ENCODE results near the gene TRIM52. TPM values are rescaled to one million over a fixed set of nuclear protein-coding genes. Genes with fewer than 3 reads are reported as not detected.

Gene TRIM52
- total RNA-seq, 1 donor from 2014 or later, result 12.8 TPM

DNA sequence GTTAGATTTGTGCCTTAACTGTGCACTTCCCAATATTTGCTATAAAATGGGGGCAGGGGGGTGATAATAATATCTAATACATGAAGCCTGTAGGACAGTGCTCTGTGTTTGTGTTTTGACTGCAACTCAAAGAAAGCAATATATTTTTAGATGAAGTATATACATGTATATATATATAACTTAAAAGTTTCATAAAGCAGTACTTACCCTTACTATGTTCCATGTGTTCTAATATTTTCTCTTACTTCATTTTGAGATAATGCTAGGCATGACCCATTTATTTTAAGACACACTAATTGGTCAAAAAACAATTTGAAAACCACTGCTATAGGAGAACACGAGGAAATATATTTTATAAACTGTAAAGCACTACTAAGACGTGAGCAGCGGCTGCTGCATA lies 2.4 kb downstream of the TRIM52 start:
- DNase-seq (ENCODE audit: low spot score in 2 of 2, unreplicated experiment in 2 of 2), result no peak
- Mint-ChIP-seq H3K9me3 (no peaks in the 10 kb centered on the region), H3K27me3 (ENCODE audit: low read depth) (no peaks in the 10 kb centered on the region), H3K4me3 (peak overlapping the region; percentile 100), H3K27ac (no peak overlapping the region), H3K4me1 (peaks cover 42% of the 10 kb centered on the region), H3K36me3 (peaks cover 11% of the 10 kb centered on the region)
- no peak for TF ChIP-seq CTCF (IDR thresholded peaks at IDR 0.05; ENCODE audit: unreplicated experiment)

GRCh38 chr5:181255836-181256578 lies 4.9 kb downstream of the TRIM52 start:
- Mint-ChIP-seq H3K4me1 (peaks cover 47% of the 10 kb centered on the region), H3K27ac (peak overlapping the region; percentile 66), H3K4me3 (no peak overlapping the region), H3K9me3 (no peaks in the 10 kb centered on the region), H3K27me3 (ENCODE audit: low read depth) (no peaks in the 10 kb centered on the region), H3K36me3 (peaks cover 8% of the 10 kb centered on the region)
- TF ChIP-seq CTCF (IDR thresholded peaks at IDR 0.05; ENCODE audit: unreplicated experiment), result no peak
- DNase-seq (ENCODE audit: low spot score in 2 of 2, unreplicated experiment in 2 of 2), result no peak

DNA sequence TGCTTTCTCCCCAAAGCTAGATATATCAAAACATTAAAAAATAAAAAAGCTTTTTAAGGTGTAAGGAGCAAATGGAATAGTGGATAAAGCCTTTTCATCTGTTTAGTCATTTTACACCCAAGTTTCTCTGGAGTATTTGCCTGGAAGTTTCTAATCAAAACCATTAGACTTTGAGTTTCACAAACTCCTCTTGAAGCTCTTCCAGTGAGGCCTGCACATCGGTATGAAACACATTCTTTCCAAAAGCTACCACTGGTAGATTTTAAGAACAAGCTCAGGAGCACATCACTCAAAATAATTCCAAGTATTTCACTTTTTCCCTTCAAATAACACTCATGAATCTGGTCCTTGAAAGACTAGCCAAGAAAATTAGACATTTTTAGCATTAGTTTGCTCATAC lies 5.7 kb downstream of the TRIM52 start:
- DNase-seq (ENCODE audit: low spot score in 2 of 2, unreplicated experiment in 2 of 2), result no peak
- no peak for TF ChIP-seq CTCF (IDR thresholded peaks at IDR 0.05; ENCODE audit: unreplicated experiment)
- no peak overlapping the region for H3K4me3 Mint-ChIP-seq
- no peaks in the 10 kb centered on the region for H3K9me3 Mint-ChIP-seq
- H3K27me3 Mint-ChIP-seq (ENCODE audit: low read depth), result no peaks in the 10 kb centered on the region
- H3K36me3 Mint-ChIP-seq, result peaks cover 8% of the 10 kb centered on the region
- no peak overlapping the region for H3K27ac Mint-ChIP-seq
- peaks cover 40% of the 10 kb centered on the region for H3K4me1 Mint-ChIP-seq

DNA sequence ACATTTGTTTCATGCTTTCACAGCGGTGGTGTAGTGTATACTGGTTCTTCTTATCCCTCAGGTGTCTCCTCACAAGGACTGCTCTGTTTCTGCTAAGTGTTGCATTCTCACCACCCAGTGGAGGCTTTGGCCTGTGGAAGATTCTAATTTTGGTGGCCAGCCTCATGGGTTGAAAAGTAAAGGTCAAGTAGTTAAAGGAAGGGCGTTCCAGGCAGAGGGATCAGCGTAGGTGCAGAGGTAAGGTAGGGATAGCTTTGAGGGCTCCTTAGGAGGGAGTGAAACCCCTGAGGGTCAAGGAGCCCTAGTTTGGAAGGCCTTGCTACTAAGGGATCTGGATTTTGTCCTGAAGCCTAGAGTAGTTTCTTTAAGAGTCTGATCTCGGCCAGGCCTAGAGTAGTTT lies 12.7 kb downstream of the TRIM52 start:
- TF ChIP-seq CTCF (IDR thresholded peaks at IDR 0.05; ENCODE audit: unreplicated experiment), result no peak
- no peaks in the 10 kb centered on the region for H3K27me3 Mint-ChIP-seq (ENCODE audit: low read depth)
- peak overlapping the region; percentile 90 for H3K4me3 Mint-ChIP-seq
- peaks cover 40% of the 10 kb centered on the region for H3K4me1 Mint-ChIP-seq
- H3K36me3 Mint-ChIP-seq, result no peaks in the 10 kb centered on the region
- no peaks in the 10 kb centered on the region for H3K9me3 Mint-ChIP-seq
- H3K27ac Mint-ChIP-seq, result peak overlapping the region; percentile 96
- DNase-seq (ENCODE audit: low spot score in 2 of 2, unreplicated experiment in 2 of 2), result no peak

DNA sequence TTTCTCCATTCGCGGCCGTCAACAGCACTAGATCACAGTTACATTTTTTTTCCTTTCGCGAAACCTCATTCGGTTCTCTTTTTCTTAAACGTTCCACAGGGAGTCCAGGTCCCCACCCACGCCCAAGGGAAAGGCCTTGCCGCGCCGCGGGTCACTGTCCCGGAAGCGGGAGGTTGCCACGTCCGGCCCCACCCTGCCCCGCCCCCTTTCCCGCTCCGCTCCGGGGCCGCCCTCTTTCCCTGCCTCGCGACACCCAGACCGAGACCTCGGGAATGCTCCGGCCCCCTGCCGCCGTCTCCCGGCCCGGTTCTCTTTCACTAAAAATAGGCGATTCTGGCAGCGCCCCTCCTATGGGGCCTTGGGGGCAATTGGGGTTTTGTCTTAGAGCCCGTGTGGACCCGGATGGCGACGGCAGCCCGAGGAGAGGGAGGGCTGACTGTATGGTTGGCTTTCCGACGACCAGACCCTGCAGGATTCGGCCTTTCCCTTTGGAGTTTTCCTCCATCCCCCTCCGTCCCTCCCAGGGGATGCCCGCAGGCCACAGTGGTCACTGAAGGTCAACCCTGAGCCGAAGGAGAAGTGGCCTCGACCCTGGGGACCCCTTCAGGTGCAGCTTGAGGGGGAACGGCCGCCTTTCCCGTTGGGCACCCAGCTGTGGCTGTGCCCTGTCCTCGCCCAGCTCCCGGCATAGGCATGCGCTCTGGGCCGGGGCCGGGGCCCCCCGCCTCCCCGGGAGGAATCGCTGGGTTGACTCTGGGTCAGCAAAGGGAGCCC lies 14.5 kb downstream of the TRIM52 start:
- TF ChIP-seq CTCF (IDR thresholded peaks at IDR 0.05; ENCODE audit: unreplicated experiment), result no peak
- Mint-ChIP-seq H3K9me3 (no peaks in the 10 kb centered on the region), H3K27ac (peak overlapping the region; percentile 99), H3K4me3 (peak overlapping the region; percentile 90), H3K27me3 (ENCODE audit: low read depth) (no peaks in the 10 kb centered on the region), H3K4me1 (peaks cover 49% of the 10 kb centered on the region), H3K36me3 (peaks cover 11% of the 10 kb centered on the region)
- peak; percentile 70 to 85 for DNase-seq (ENCODE audit: low spot score in 2 of 2, unreplicated experiment in 2 of 2)

All from mesothelial cell of epicardium (in vitro differentiated cells).